ENCODE data around the gene DUSP15. TPM values are rescaled to one million over a fixed set of nuclear protein-coding genes. Genes with fewer than 3 reads are reported as not detected.
A peak's percentile ranks its signal among the peaks of the same experiment; 100 is the strongest.

DUSP15 gene
- total and polyA plus RNA-seq, 5 donors from 2014 or later = not detected

DNA sequence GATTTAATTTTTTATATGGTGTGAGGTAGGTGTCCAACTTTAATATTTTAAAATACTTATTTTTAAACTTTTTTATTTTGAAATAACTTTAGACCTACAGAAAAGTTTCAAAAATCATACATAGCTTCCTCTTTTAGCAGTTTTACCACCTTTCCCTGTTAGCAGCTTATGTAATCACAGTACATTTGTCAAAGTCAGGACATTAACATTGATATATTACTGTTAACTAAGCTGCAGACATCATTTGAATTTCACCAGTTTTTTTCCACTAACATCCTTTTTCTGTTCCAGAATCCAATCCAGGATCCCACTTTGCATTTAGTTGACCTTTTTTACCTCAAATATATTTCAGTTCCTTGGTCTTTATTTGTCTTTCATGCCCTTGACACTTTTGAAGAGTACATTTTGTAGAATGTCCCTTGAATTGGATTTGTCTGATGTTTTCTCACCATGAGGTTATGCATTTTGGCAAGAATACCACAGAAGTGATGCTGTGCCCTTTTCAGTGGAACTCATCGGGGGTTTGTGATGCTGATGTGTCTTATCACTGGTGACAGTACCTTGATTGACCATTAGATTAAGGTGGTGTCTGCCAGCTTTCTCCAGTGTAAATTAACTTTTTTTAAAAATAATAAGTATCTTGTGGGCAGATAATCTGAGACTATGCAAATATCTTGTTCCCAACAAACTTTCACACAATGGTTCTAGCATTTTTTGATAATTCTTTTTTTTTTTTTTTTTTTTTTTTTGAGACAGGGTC is 33.5 kb upstream of the DUSP15 start:
- no peak overlapping the region for H3K4me3 Mint-ChIP-seq

DNA sequence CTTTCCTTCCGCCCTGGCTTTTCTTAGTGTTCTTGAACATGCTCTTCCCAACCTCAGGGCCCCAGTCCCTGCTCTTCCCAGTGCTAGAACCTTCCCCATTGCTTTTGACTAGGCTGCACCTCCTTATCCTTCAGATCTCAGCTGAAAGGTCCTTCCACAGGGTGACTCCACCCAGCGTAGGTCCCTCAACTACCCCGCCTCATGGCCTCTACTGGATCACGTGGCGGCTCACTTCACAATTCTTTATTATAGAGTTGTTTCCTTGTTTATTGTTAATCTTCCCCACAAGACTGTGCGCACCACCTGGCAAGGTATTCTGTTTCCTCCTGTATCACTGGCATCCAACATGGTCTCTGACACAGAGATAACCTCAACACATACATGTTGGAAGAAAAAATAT is 31.3 kb upstream of the DUSP15 start:
- no peak overlapping the region for H3K4me3 Mint-ChIP-seq
- H3K4me3 ChIP-seq (ENCODE audit: low read depth, low read length) = no peak overlapping the region
- no peaks in the 10 kb centered on the region for H3K36me3 Mint-ChIP-seq
- H3K27me3 Mint-ChIP-seq = peaks cover 16% of the 10 kb centered on the region
- H3K4me1 Mint-ChIP-seq = no peaks in the 10 kb centered on the region
- H3K27me3 ChIP-seq (ENCODE audit: control insufficient read depth, insufficient read depth, low read length) = no peaks in the 10 kb centered on the region
- no peaks in the 10 kb centered on the region for H3K4me1 ChIP-seq (ENCODE audit: control insufficient read depth, insufficient read depth, low read length, poor library complexity, severe bottlenecking)
- H3K27ac Mint-ChIP-seq = no peak overlapping the region
- H3K9me3 ChIP-seq (ENCODE audit: control insufficient read depth in 2 of 2, low read length in 2 of 2) = no peaks in the 10 kb centered on the region
- H3K36me3 ChIP-seq (ENCODE audit: control insufficient read depth, insufficient read depth, low read length) = no peaks in the 10 kb centered on the region
- H3K27ac ChIP-seq (ENCODE audit: insufficient read depth, low read length, poor library complexity, severe bottlenecking) = no peak overlapping the region
- no peak for ATAC-seq (ENCODE audit: low read depth in 2 of 2)
- DNase-seq = no peak
- no peaks in the 10 kb centered on the region for H3K9me3 Mint-ChIP-seq

More for the DNA sequence above, 33.5 kb upstream of the DUSP15 start:
- no peak overlapping the region for H3K4me3 ChIP-seq (ENCODE audit: low read depth, low read length)
- DNase-seq (no peak), ATAC-seq (ENCODE audit: low read depth in 2 of 2) (no peak)
- peaks cover 20% of the 10 kb centered on the region for H3K27me3 Mint-ChIP-seq
- no peaks in the 10 kb centered on the region for H3K36me3 Mint-ChIP-seq
- H3K9me3 ChIP-seq (ENCODE audit: control insufficient read depth in 2 of 2, low read length in 2 of 2) = no peaks in the 10 kb centered on the region
- no peak overlapping the region for H3K27ac Mint-ChIP-seq
- no peaks in the 10 kb centered on the region for H3K4me1 Mint-ChIP-seq
- no peak overlapping the region for H3K27ac ChIP-seq (ENCODE audit: insufficient read depth, low read length, poor library complexity, severe bottlenecking)
- H3K4me1 ChIP-seq (ENCODE audit: control insufficient read depth, insufficient read depth, low read length, poor library complexity, severe bottlenecking) = no peaks in the 10 kb centered on the region
- no peaks in the 10 kb centered on the region for H3K9me3 Mint-ChIP-seq
- H3K27me3 ChIP-seq (ENCODE audit: control insufficient read depth, insufficient read depth, low read length) = no peaks in the 10 kb centered on the region
- H3K36me3 ChIP-seq (ENCODE audit: control insufficient read depth, insufficient read depth, low read length) = no peaks in the 10 kb centered on the region

DNA sequence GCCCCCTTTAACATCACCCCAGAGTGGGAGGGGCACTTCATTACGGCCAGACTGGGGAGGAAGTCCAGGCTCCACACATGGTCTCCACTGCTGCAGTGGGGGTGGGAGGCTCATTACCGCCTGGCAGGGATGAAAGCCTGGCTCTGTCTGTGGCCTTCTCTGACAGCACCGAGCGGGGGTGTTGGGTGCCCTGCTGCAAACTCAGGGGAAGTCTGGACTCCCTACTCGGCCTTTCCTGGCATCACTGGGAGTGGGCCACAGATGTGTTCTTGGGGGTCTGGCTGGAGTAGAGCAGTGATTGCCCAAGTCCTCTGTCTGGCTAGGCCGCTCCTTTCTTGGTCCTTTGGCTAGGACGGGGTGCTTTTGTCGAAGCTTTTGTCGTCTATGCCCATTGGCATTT is 27.2 kb upstream of the DUSP15 start:
- H3K4me3 ChIP-seq (ENCODE audit: low read depth, low read length) = no peak overlapping the region
- no peak overlapping the region for H3K27ac ChIP-seq (ENCODE audit: insufficient read depth, low read length, poor library complexity, severe bottlenecking)
- Mint-ChIP-seq H3K27me3 (peaks cover 17% of the 10 kb centered on the region), H3K36me3 (no peaks in the 10 kb centered on the region), H3K27ac (no peak overlapping the region), H3K4me3 (no peak overlapping the region), H3K4me1 (peaks cover 0 to 2% (median 0%) of the 10 kb centered on the region in 4 donors), H3K9me3 (peaks cover 0 to 5% (median 0%) of the 10 kb centered on the region in 7 donors)
- no peak for DNase-seq
- H3K9me3 ChIP-seq (ENCODE audit: control insufficient read depth in 2 of 2, low read length in 2 of 2) = no peaks in the 10 kb centered on the region
- H3K4me1 ChIP-seq (ENCODE audit: control insufficient read depth, insufficient read depth, low read length, poor library complexity, severe bottlenecking) = no peaks in the 10 kb centered on the region
- no peak for ATAC-seq (ENCODE audit: low read depth in 2 of 2)
- H3K36me3 ChIP-seq (ENCODE audit: control insufficient read depth, insufficient read depth, low read length) = no peaks in the 10 kb centered on the region
- peaks cover 2% of the 10 kb centered on the region for H3K27me3 ChIP-seq (ENCODE audit: control insufficient read depth, insufficient read depth, low read length)

DNA sequence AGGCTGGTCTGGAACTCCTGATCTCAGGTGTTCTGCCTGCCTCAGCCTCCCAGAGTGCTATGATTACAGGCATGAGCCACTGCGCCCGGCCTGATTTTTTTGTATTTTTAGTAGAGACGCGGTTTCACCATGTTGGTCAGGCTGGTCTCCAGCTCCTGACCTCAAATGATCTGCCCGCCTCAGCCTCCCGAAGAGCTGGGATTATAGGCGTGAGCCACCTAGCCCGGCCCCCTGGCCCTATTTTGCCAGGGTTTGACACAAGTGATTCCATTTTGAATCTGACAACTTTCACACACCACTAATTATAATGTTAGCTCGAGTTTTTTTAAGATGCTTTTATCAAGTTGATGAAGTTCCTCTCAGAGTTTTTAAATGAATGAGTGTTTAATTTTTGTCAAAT is 25.7 kb upstream of the DUSP15 start:
- Histone ChIP-seq H3K27me3 (ENCODE audit: control insufficient read depth, insufficient read depth, low read length) (peaks cover 4% of the 10 kb centered on the region), H3K27ac (ENCODE audit: insufficient read depth, low read length, poor library complexity, severe bottlenecking) (no peak overlapping the region), H3K4me3 (ENCODE audit: low read depth, low read length) (no peak overlapping the region), H3K9me3 (ENCODE audit: control insufficient read depth in 2 of 2, low read length in 2 of 2) (no peaks in the 10 kb centered on the region), H3K36me3 (ENCODE audit: control insufficient read depth, insufficient read depth, low read length) (no peaks in the 10 kb centered on the region), H3K4me1 (ENCODE audit: control insufficient read depth, insufficient read depth, low read length, poor library complexity, severe bottlenecking) (no peaks in the 10 kb centered on the region)
- Mint-ChIP-seq H3K36me3 (no peaks in the 10 kb centered on the region), H3K4me1 (peaks cover 0 to 2% (median 0%) of the 10 kb centered on the region in 4 donors), H3K4me3 (no peak overlapping the region), H3K9me3 (peaks cover 0 to 5% (median 0%) of the 10 kb centered on the region in 7 donors), H3K27me3 (peaks cover 22% of the 10 kb centered on the region), H3K27ac (no peak overlapping the region)
- ATAC-seq (ENCODE audit: low read depth in 2 of 2) (no peak), DNase-seq (no peak)

DNA sequence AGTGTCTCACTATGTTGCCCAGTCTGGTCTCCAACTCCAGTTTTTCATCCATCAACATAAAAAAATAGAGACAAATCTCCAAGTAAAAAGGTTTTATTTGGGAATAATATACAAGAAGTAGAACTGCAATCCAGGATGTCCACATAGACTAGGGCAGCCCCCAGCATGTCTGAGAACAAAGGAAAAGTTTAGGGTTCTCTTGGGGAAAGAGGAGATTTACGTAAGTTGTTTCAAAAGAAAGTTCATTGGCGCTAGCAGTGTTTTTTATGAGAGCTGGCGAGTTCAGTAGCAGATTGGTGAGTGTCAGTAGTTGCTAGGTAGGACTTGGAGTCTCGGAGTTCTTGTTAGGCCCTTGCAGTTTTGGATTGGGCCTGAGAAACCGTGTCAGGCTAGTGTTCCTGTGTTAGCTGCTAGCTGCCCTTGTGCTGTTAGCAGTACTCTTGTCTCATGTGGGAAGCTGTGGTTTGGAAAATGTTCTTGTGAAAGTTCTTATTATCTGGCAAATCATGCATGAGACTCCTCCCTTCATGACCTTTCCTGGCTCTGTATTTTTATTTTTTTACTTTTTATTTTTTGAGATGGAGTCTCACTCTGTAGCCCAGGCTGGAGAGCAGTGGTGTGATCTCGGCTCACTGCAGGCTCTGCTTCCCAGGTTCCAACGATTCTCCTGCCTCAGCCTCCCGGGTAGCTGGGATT is 24.8 kb upstream of the DUSP15 start:
- Histone ChIP-seq H3K4me3 (ENCODE audit: low read depth, low read length) (no peak overlapping the region), H3K4me1 (ENCODE audit: control insufficient read depth, insufficient read depth, low read length, poor library complexity, severe bottlenecking) (no peaks in the 10 kb centered on the region), H3K27ac (ENCODE audit: insufficient read depth, low read length, poor library complexity, severe bottlenecking) (no peak overlapping the region), H3K9me3 (ENCODE audit: control insufficient read depth in 2 of 2, low read length in 2 of 2) (no peaks in the 10 kb centered on the region), H3K27me3 (ENCODE audit: control insufficient read depth, insufficient read depth, low read length) (peaks cover 7% of the 10 kb centered on the region), H3K36me3 (ENCODE audit: control insufficient read depth, insufficient read depth, low read length) (no peaks in the 10 kb centered on the region)
- H3K27me3 Mint-ChIP-seq = peaks cover 20% of the 10 kb centered on the region
- DNase-seq (peak in 1 of 3 donors; percentile 41), ATAC-seq (ENCODE audit: low read depth in 2 of 2) (peak; percentile 62 to 64)
- no peak overlapping the region for H3K27ac Mint-ChIP-seq
- H3K4me1 Mint-ChIP-seq = peaks cover 0 to 2% (median 0%) of the 10 kb centered on the region in 4 donors
- H3K9me3 Mint-ChIP-seq = peaks cover 0 to 5% (median 0%) of the 10 kb centered on the region in 7 donors
- H3K4me3 Mint-ChIP-seq = no peak overlapping the region
- H3K36me3 Mint-ChIP-seq = no peaks in the 10 kb centered on the region

DNA sequence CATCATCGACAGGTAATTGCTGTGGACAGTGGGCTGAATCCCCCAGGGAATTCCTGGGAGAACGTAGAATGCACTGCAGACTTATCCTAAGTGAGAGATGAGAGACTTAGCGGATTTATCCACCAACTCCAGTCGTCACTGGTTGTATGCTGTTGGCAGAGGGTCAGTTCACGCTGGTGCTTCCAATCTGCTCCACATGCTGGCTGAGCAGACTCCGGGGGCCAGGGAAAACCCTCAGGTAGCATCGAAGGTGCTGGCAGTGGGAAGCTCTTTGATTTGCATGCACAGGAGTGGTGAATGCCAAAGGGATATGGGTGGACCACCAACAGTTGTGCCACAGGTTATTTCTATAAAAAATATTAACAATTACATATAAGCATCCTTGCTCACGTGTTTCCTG is 20.3 kb upstream of the DUSP15 start:
- H3K4me1 Mint-ChIP-seq = peaks cover 0 to 2% (median 0%) of the 10 kb centered on the region in 4 donors
- H3K4me3 ChIP-seq (ENCODE audit: low read depth, low read length) = no peak overlapping the region
- H3K4me1 ChIP-seq (ENCODE audit: control insufficient read depth, insufficient read depth, low read length, poor library complexity, severe bottlenecking) = no peaks in the 10 kb centered on the region
- peaks cover 0 to 6% (median 0%) of the 10 kb centered on the region in 7 donors for H3K9me3 Mint-ChIP-seq
- H3K36me3 Mint-ChIP-seq = no peaks in the 10 kb centered on the region
- no peak overlapping the region for H3K27ac Mint-ChIP-seq
- H3K9me3 ChIP-seq (ENCODE audit: control insufficient read depth in 2 of 2, low read length in 2 of 2) = no peaks in the 10 kb centered on the region
- peaks cover 32% of the 10 kb centered on the region for H3K27me3 Mint-ChIP-seq
- ATAC-seq (ENCODE audit: low read depth in 2 of 2) = no peak
- H3K27me3 ChIP-seq (ENCODE audit: control insufficient read depth, insufficient read depth, low read length) = peaks cover 9% of the 10 kb centered on the region
- no peak overlapping the region for H3K4me3 Mint-ChIP-seq
- no peaks in the 10 kb centered on the region for H3K36me3 ChIP-seq (ENCODE audit: control insufficient read depth, insufficient read depth, low read length)
- DNase-seq = no peak
- H3K27ac ChIP-seq (ENCODE audit: insufficient read depth, low read length, poor library complexity, severe bottlenecking) = no peak overlapping the region

DNA sequence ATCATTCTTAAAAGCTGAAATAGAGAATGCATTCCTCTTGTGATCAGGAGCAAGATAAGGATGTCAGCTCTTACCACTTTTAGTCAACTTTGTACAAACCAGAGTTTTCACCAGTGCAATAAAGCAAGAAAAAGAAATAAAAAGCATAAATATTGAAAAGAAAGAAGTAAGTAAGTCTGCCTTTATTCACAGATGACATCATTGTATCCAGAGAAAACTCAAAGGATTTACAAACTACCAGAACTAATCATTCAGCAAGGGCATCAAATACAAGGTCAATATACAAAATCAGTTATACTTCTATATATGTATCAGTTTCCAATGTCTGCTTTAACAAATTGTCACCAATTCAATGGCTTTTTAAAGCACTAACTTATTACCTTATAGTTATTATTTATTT is 13.5 kb upstream of the DUSP15 start:
- H3K27me3 ChIP-seq (ENCODE audit: control insufficient read depth, insufficient read depth, low read length) = peaks cover 11% of the 10 kb centered on the region
- H3K4me3 ChIP-seq (ENCODE audit: low read depth, low read length) = no peak overlapping the region
- H3K27ac Mint-ChIP-seq = no peak overlapping the region
- H3K36me3 Mint-ChIP-seq = no peaks in the 10 kb centered on the region
- peaks cover 10% of the 10 kb centered on the region for H3K4me1 ChIP-seq (ENCODE audit: control insufficient read depth, insufficient read depth, low read length, poor library complexity, severe bottlenecking)
- peaks cover 51% of the 10 kb centered on the region for H3K27me3 Mint-ChIP-seq
- DNase-seq (no peak), ATAC-seq (ENCODE audit: low read depth in 2 of 2) (no peak)
- no peaks in the 10 kb centered on the region for H3K9me3 ChIP-seq (ENCODE audit: control insufficient read depth in 2 of 2, low read length in 2 of 2)
- no peaks in the 10 kb centered on the region for H3K36me3 ChIP-seq (ENCODE audit: control insufficient read depth, insufficient read depth, low read length)
- peaks cover 0 to 8% (median 0%) of the 10 kb centered on the region in 7 donors for H3K9me3 Mint-ChIP-seq
- peaks cover 5 to 19% (median 10%) of the 10 kb centered on the region in 4 donors for H3K4me1 Mint-ChIP-seq
- no peak overlapping the region for H3K4me3 Mint-ChIP-seq
- no peak overlapping the region for H3K27ac ChIP-seq (ENCODE audit: insufficient read depth, low read length, poor library complexity, severe bottlenecking)

All from CD4-positive, CD25-positive, alpha-beta regulatory T cell (primary cell).